Adrenal gland (tissue), 12 donors: Measurements from ENCODE around the gene HSP90AB1. TPM values are rescaled to one million over a fixed set of nuclear protein-coding genes. Genes with fewer than 3 reads are reported as not detected.

ENCODE experiments used
- DNase-seq, 7 donors: peaks; one replicate each; pipeline ENCODE4 v3.0.0-alpha.2; 2019 to 2020
- H3K27ac ChIP-seq, 5 donors: fragments of 200-600 bp; sonication (generic) in 4 of 5; 1 replicate in 3 of 5; 2 replicates in 2 of 5; pipeline versions ENCODE4 v1.5.1 to v1.8.0; 2016 to 2020; ENCODE audit warnings: mild to moderate bottlenecking in 1 of 5
- H3K27me3 ChIP-seq: fragments of 200-600 bp; 2 replicates; pipeline ENCODE4 v1.8.0; 2021
- H3K36me3 ChIP-seq, 2 donors: fragments of 200-600 bp; replicated peaks in 1 of 2; 1 replicate in 1 of 2; 2 replicates in 1 of 2; pipeline versions ENCODE4 v1.5.1 to v1.8.0; 2018 to 2022
- H3K4me1 ChIP-seq, 2 donors: fragments of 200-600 bp; replicated peaks in 1 of 2; 1 replicate in 1 of 2; 2 replicates in 1 of 2; pipeline versions ENCODE4 v1.5.1 to v1.8.0; 2018 to 2021
- H3K4me3 ChIP-seq, 4 donors: fragments of 200-600 bp; sonication (generic) in 3 of 4; one replicate each; pipeline ENCODE4 v1.5.1; 2016 to 2018
- H3K9me3 ChIP-seq, 3 donors: fragments of 200-600 bp; sonication (generic) in 1 of 3; replicated peaks in 1 of 3; 1 replicate in 2 of 3; 2 replicates in 1 of 3; pipeline versions ENCODE4 v1.5.1 to v1.8.0; 2016 to 2021
- POLR2A ChIP-seq, 2 donors: fragments of 450-650 bp; IDR thresholded peaks; one replicate each; pipeline ENCODE4 v1.6.1; 2017; ENCODE audit warnings: antibody characterized with exemption in 2 of 2, mild to moderate bottlenecking in 2 of 2, moderate library complexity in 1 of 2
- WGBS, 4 donors: extraction: QIAGEN DNeasy Blood & Tissue Kit in 2 of 4; methylation state at CpG; one replicate each; pipeline versions ENCODE4 v1.1.5 to v1.1.7; 2013 to 2017; 5-methylcytosine and 5-hydroxymethylcytosine counted together
- intact Hi-C, 2 donors: fragments of 100-400 bp; cut with DNase I; formaldehyde crosslinking; loops; one replicate each; pipeline versions ENCODE4 v1.14.1 to v1.15.0; 2022 to 2023
- polyA plus RNA-seq, 3 donors: library from polyadenylated mRNA; stranded (reverse); fragments of 200-250 nt in 2 of 3; fragments of 350-450 nt in 1 of 3; fragmentation: Illumina TruSeq in 1 of 3; extraction: RNeasy Lipid Tissue Mini Kit (QIAGEN cat#74804) in 1 of 3; gene quantifications; one replicate each; pipeline ENCODE4 v1.2.3, GENCODE V29; 2013 to 2014
- total RNA-seq, 9 donors: library from RNA; depleted of rRNA in 4 of 9; stranded (reverse); fragments of >200 nt in 4 of 9; fragments of 120-200 nt in 1 of 9; fragmentation: NEBNext Ultra II Directional in 1 of 9; extraction: Animal tissue kit (Norgen Biotek cat#: 25700) in 1 of 9; gene quantifications; one replicate each; pipeline versions ENCODE4 v1.1.0 to v1.2.4, GENCODE V29; 2013 to 2023
- TF ChIP-seq, protein P1 (sequence below), 6 experiments: fragments of 450-650 bp in 4 of 6; fragments of 200-600 bp in 2 of 6; sonication (generic) in 1 of 6; IDR thresholded peaks; 1 replicate in 5 of 6; 2 replicates in 1 of 6; pipeline versions ENCODE4 v1.5.1 to v1.8.0; 2016 to 2021; ENCODE audit warnings: antibody characterized with exemption in 6 of 6, mild to moderate bottlenecking in 2 of 6, moderate library complexity in 1 of 6
- donor health status: healthy with polysubstance abuse.
- donor health status: Bipolar disorder and iron deficiency.
- donor health status: DM: yes; HTN: yes; CAD: no.
- donor health status: DM: no; HTN: no; CAD: no.
- donor health status: DM: no; HTN: no; CAD: no.
- donor health status: DM: yes; HTN: yes; CAD: no.

Gene HSP90AB1
- total and polyA plus RNA-seq, 12 donors, result 275 to 2,249 (median 857) TPM

GRCh38 chr6:44292661-44293365 is 45.9 kb downstream of the HSP90AB1 start:
- Histone ChIP-seq H3K4me1 (peaks cover 8 to 9% of the 10 kb centered on the region in 2 donors), H3K27ac (no peak overlapping the region), H3K27me3 (peaks cover 21% of the 10 kb centered on the region), H3K36me3 (no peaks in the 10 kb centered on the region), H3K9me3 (no peaks in the 10 kb centered on the region), H3K4me3 (no peak overlapping the region)
- intact Hi-C loops, result no loop called here
- WGBS, 4 donors, result 61 to 85% (median 68%) methylated on average over 4 of the region's 4 CpGs
- DNase-seq, result no peak
- TF ChIP-seq POLR2A (IDR thresholded peaks at IDR 0.05), result no peak
- TF ChIP-seq, protein P1, sequence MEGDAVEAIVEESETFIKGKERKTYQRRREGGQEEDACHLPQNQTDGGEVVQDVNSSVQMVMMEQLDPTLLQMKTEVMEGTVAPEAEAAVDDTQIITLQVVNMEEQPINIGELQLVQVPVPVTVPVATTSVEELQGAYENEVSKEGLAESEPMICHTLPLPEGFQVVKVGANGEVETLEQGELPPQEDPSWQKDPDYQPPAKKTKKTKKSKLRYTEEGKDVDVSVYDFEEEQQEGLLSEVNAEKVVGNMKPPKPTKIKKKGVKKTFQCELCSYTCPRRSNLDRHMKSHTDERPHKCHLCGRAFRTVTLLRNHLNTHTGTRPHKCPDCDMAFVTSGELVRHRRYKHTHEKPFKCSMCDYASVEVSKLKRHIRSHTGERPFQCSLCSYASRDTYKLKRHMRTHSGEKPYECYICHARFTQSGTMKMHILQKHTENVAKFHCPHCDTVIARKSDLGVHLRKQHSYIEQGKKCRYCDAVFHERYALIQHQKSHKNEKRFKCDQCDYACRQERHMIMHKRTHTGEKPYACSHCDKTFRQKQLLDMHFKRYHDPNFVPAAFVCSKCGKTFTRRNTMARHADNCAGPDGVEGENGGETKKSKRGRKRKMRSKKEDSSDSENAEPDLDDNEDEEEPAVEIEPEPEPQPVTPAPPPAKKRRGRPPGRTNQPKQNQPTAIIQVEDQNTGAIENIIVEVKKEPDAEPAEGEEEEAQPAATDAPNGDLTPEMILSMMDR (IDR thresholded peaks at IDR 0.05), result no peak

GRCh38 chr6:44294832-44295791 is 48.2 kb downstream of the HSP90AB1 start:
- 65 to 74% (median 67%) methylated on average over 4 to 7 of the region's 7 CpGs for WGBS, 4 donors
- Histone ChIP-seq H3K4me3 (no peak overlapping the region), H3K36me3 (no peaks in the 10 kb centered on the region), H3K9me3 (no peaks in the 10 kb centered on the region), H3K27me3 (peaks cover 17% of the 10 kb centered on the region), H3K27ac (no peak overlapping the region), H3K4me1 (peaks cover 8 to 13% of the 10 kb centered on the region in 2 donors)
- intact Hi-C loops, result no loop called here
- TF ChIP-seq, protein P1 (IDR thresholded peaks at IDR 0.05), result no peak
- TF ChIP-seq POLR2A (IDR thresholded peaks at IDR 0.05), result no peak
- no peak for DNase-seq

DNA sequence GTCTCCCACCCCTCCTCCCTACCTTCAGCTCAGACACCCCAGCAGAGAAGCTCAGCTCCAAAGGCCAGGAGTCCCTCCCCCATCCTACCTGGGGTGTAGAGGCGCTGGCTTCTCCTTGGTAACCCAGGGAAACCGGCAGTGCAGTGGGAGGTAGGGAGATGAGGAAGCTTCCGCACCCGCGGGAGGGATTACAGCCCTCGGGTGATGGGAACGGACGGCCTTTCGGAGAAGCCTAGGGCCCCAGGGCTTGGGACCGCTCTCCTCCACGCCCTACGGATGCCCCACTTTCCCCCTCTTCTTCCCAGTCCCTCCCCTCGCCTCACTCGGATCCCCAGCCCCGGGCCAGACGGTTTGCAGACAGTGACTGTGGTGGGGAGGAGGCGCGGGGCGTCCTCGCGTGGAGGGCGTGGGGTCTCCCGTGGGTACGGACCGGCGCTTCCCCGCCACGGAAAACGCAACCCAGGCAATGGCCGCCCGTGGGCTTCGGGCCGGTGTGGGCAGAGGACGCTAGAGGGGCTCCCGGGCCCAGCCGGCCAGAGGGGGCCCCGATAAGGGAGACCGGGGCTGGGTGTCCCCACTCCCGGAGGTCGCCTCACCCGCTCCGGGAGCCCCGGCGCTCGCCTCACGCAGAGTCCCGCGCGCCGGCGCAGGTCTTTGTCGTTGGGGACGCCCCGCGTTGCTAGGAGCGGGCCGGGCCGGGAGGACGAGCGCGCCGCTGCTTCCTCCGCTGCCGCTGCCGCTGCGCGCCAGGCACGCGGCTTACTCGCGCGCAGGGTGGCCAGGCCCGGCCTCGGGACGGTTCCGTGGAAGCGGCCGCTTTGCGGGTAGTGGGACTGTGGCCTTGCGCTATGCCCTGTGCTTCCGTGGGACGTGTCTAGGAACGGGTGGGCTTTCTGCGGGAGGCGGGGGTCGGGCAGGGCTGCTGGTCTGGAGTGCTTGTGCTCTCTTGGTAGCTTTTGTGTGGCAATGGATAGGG is 50.5 kb downstream of the HSP90AB1 start:
- peak overlapping the region in 2 of 4 donors; percentile 26 to 55 for H3K4me3 ChIP-seq
- peaks cover 14% of the 10 kb centered on the region for H3K27me3 ChIP-seq
- TF ChIP-seq POLR2A (IDR thresholded peaks at IDR 0.05), result no peak
- TF ChIP-seq, protein P1 (IDR thresholded peaks at IDR 0.05), result no peak
- no peak overlapping the region for H3K27ac ChIP-seq
- intact Hi-C loops, result no loop called here
- WGBS, 4 donors, result 0 to 16% (median 0%) methylated on average over 5 to 86 of the region's 86 CpGs
- H3K4me1 ChIP-seq, result peaks cover 8 to 14% of the 10 kb centered on the region in 2 donors
- H3K36me3 ChIP-seq, result peaks cover 0 to 7% of the 10 kb centered on the region in 2 donors
- DNase-seq, result peak in 5 of 7 donors; percentile 30 to 63 (median 46)
- H3K9me3 ChIP-seq, result no peaks in the 10 kb centered on the region
